Right cardiac atrium (tissue), 5 donors: Measurements from ENCODE around the gene TWIST1. TPM values are rescaled to one million over a fixed set of nuclear protein-coding genes. Genes with fewer than 3 reads are reported as not detected.

Source experiments
- ATAC-seq, 2 donors: fragments of 200-7000 bp; cut with Tn5 transposase; one replicate each; pipeline versions ENCODE4 v1.8.0 to v1.9.1; 2020; ENCODE audit warnings: moderate library complexity in 2 of 2, mild to moderate bottlenecking in 1 of 2
- DNase-seq, 3 donors: peaks; one replicate each; pipeline ENCODE4 v3.0.0-alpha.2; 2020
- H3K27ac ChIP-seq: one replicate; pipeline ENCODE4 v1.5.1; 2013; ENCODE audit warnings: mild to moderate bottlenecking, low read length, control low read depth, moderate library complexity
- H3K27me3 ChIP-seq: one replicate; pipeline ENCODE4 v1.6.1; 2013; ENCODE audit not compliant: control insufficient read depth, insufficient read depth
- H3K4me1 ChIP-seq: one replicate; pipeline ENCODE4 v1.6.1; 2013; ENCODE audit warnings: low read length; ENCODE audit not compliant: control insufficient read depth, insufficient read depth
- H3K4me3 ChIP-seq: one replicate; pipeline ENCODE4 v1.5.1; 2013; ENCODE audit warnings: low read length, control low read depth
- H3K9me3 ChIP-seq: one replicate; pipeline ENCODE4 v1.6.1; 2013; ENCODE audit warnings: low read length; ENCODE audit not compliant: control insufficient read depth
- WGBS: extraction: QIAGEN DNeasy Blood & Tissue Kit; methylation state at CpG from one replicate; pipeline ENCODE4 v1.1.7; 2013; 5-methylcytosine and 5-hydroxymethylcytosine counted together
- intact Hi-C, 4 donors: fragments of 100-400 bp; cut with DNase I; formaldehyde crosslinking; loops; one replicate each; pipeline versions ENCODE4 v1.11.0 to v1.14.0; 2022 to 2023
- polyA plus RNA-seq: library from polyadenylated mRNA; stranded (reverse); fragments of 200-250 nt; gene quantifications from one replicate; pipeline ENCODE4 v1.2.3, GENCODE V29; 2013
- total RNA-seq, 4 donors: library from RNA; stranded (reverse); fragmentation: NEBNext Ultra II Directional; extraction: Animal tissue kit (Norgen Biotek cat#: 25700); gene quantifications; one replicate each; pipeline ENCODE4 v1.2.1, GENCODE V29; 2021
- donor health status: healthy with polysubstance abuse.
- donor health status: DM: no; HTN: yes; CAD: no.
- donor health status: DM: no; HTN: no; CAD: no.
- donor health status: DM: no; HTN: yes; CAD: no; lungs with severe emphysema.
- donor health status: DM: yes; HTN: yes; CAD: no.

Gene TWIST1
- total and polyA plus RNA-seq, 5 donors = 2.3 to 4.4 (median 3.3) TPM

GRCh38 chr7:19091550-19092200 lies 25.8 kb downstream of the TWIST1 start:
- intact Hi-C loops = no loop called here
- DNase-seq = no peak
- Histone ChIP-seq H3K27me3 (no peaks in the 10 kb centered on the region), H3K9me3 (no peaks in the 10 kb centered on the region), H3K27ac (no peak overlapping the region), H3K4me1 (no peaks in the 10 kb centered on the region), H3K4me3 (no peak overlapping the region)
- no peak for ATAC-seq
- WGBS = 73% methylated on average over 6 of the region's 6 CpGs

GRCh38 chr7:19090526-19090925 lies 26.9 kb downstream of the TWIST1 start:
- 86% methylated on average over 2 of the region's 2 CpGs for WGBS
- Histone ChIP-seq H3K9me3 (no peaks in the 10 kb centered on the region), H3K27me3 (no peaks in the 10 kb centered on the region), H3K4me3 (no peak overlapping the region), H3K4me1 (no peaks in the 10 kb centered on the region), H3K27ac (no peak overlapping the region)
- intact Hi-C loops = no loop called here
- no peak for DNase-seq
- no peak for ATAC-seq

GRCh38 chr7:19089797-19090196 lies 27.6 kb downstream of the TWIST1 start:
- Histone ChIP-seq H3K9me3 (no peaks in the 10 kb centered on the region), H3K4me1 (no peaks in the 10 kb centered on the region), H3K27ac (no peak overlapping the region), H3K27me3 (no peaks in the 10 kb centered on the region), H3K4me3 (no peak overlapping the region)
- ATAC-seq (no peak), DNase-seq (no peak)
- WGBS = 41% methylated on average over 3 of the region's 3 CpGs
- intact Hi-C loops = no loop called here

GRCh38 chr7:19089378-19089777 lies 28.1 kb downstream of the TWIST1 start:
- Histone ChIP-seq H3K27ac (no peak overlapping the region), H3K27me3 (no peaks in the 10 kb centered on the region), H3K4me1 (no peaks in the 10 kb centered on the region), H3K4me3 (no peak overlapping the region), H3K9me3 (no peaks in the 10 kb centered on the region)
- WGBS = 59% methylated on average over 2 of the region's 2 CpGs
- intact Hi-C loops = no loop called here
- DNase-seq (no peak), ATAC-seq (no peak)

GRCh38 chr7:19080093-19080492 lies 37.3 kb downstream of the TWIST1 start:
- no peak overlapping the region for H3K4me3 ChIP-seq
- no peak for DNase-seq
- intact Hi-C loops = no loop called here
- no peak overlapping the region for H3K27ac ChIP-seq
- no peak for ATAC-seq
- H3K9me3 ChIP-seq = no peaks in the 10 kb centered on the region
- WGBS = 48% methylated on average over 1 of the region's 1 CpG
- no peaks in the 10 kb centered on the region for H3K27me3 ChIP-seq
- no peaks in the 10 kb centered on the region for H3K4me1 ChIP-seq

- intact Hi-C loops = no loop called here
- Histone ChIP-seq H3K4me3 (no peak overlapping the region), H3K27me3 (no peaks in the 10 kb centered on the region), H3K9me3 (no peaks in the 10 kb centered on the region), H3K27ac (no peak overlapping the region), H3K4me1 (no peaks in the 10 kb centered on the region)
- ATAC-seq = no peak
- WGBS = 68% methylated on average over 4 of the region's 4 CpGs
- no peak for DNase-seq
Observed at GRCh38 chr7:19079066-19079465, 38.4 kb downstream of the TWIST1 start.

GRCh38 chr7:19069842-19070241 lies 47.6 kb downstream of the TWIST1 start:
- H3K4me3 ChIP-seq = no peak overlapping the region
- intact Hi-C loops = no loop called here
- no peaks in the 10 kb centered on the region for H3K9me3 ChIP-seq
- no peaks in the 10 kb centered on the region for H3K27me3 ChIP-seq
- no peaks in the 10 kb centered on the region for H3K4me1 ChIP-seq
- WGBS = 67% methylated on average over 1 of the region's 1 CpG
- DNase-seq (no peak), ATAC-seq (no peak)
- no peak overlapping the region for H3K27ac ChIP-seq

- no peaks in the 10 kb centered on the region for H3K4me1 ChIP-seq
- no peak overlapping the region for H3K27ac ChIP-seq
- no peak overlapping the region for H3K4me3 ChIP-seq
- H3K9me3 ChIP-seq = no peaks in the 10 kb centered on the region
- DNase-seq (no peak), ATAC-seq (no peak)
- H3K27me3 ChIP-seq = no peaks in the 10 kb centered on the region
- WGBS = 24% methylated on average over 2 of the region's 2 CpGs
- intact Hi-C loops = no loop called here
Observed at GRCh38 chr7:19066170-19066569, 51.3 kb downstream of the TWIST1 start.

Other genes with a start within 250 kb of the TWIST1 start
- not detected for gene FERD3L, start 27.8 kb upstream of the TWIST1 start, total RNA-seq
- not detected for gene FERD3L, start 27.8 kb upstream of the TWIST1 start, polyA plus RNA-seq